H9 (cell line): ENCODE measurements around the gene PPM1H. TPM values are rescaled to one million over a fixed set of nuclear protein-coding genes. Genes with fewer than 3 reads are reported as not detected.

Source experiments
- DNase-seq: peaks from one replicate; pipeline ENCODE4 v3.0.0-alpha.2; 2017
- H2AFZ ChIP-seq: one replicate; pipeline ENCODE4 v1.6.1; 2013; ENCODE audit warnings: mild to moderate bottlenecking, low read length, control low read depth, moderate library complexity
- H2AK5ac ChIP-seq: 2 replicates; pipeline ENCODE4 v1.6.1; 2013; ENCODE audit warnings: low read length, control low read depth, mixed read lengths; ENCODE audit not compliant: insufficient read length
- H2BK120ac ChIP-seq: one replicate; pipeline ENCODE4 v1.6.1; 2013; ENCODE audit warnings: low read depth, mild to moderate bottlenecking, low read length, control low read depth, inconsistent platforms; ENCODE audit not compliant: poor library complexity, severe bottlenecking
- H2BK12ac ChIP-seq: 2 replicates; pipeline ENCODE4 v1.6.1; 2013; ENCODE audit warnings: low read length, control low read depth, mixed read lengths, low read depth; ENCODE audit not compliant: insufficient read length
- H2BK15ac ChIP-seq: 2 replicates; pipeline ENCODE4 v1.6.1; 2013; ENCODE audit warnings: low read depth, low read length, control low read depth
- H2BK20ac ChIP-seq: one replicate; pipeline ENCODE4 v1.6.1; 2013; ENCODE audit warnings: low read depth, mild to moderate bottlenecking, low read length, control low read depth, inconsistent platforms; ENCODE audit not compliant: poor library complexity, severe bottlenecking
- H2BK5ac ChIP-seq: 2 replicates; pipeline ENCODE4 v1.6.1; 2013; ENCODE audit warnings: low read length, control low read depth, mixed read lengths; ENCODE audit not compliant: insufficient read length
- H3K14ac ChIP-seq: 2 replicates; pipeline ENCODE4 v1.6.1; 2013; ENCODE audit warnings: low read length, control low read depth; ENCODE audit not compliant: insufficient read depth
- H3K18ac ChIP-seq: 2 replicates; pipeline ENCODE4 v1.6.1; 2013; ENCODE audit warnings: low read depth, mild to moderate bottlenecking, mixed read lengths, low read length, control low read depth; ENCODE audit not compliant: insufficient read length
- H3K23ac ChIP-seq: 2 replicates; pipeline ENCODE4 v1.6.1; 2013; ENCODE audit warnings: low read length, control low read depth, mixed read lengths, low read depth; ENCODE audit not compliant: insufficient read length
- H3K23me2 ChIP-seq: 2 replicates; pipeline ENCODE4 v1.6.1; 2013; ENCODE audit warnings: low read depth, mild to moderate bottlenecking, mixed read lengths, low read length, control low read depth; ENCODE audit not compliant: insufficient read length, poor library complexity, severe bottlenecking
- H3K27ac ChIP-seq: 2 replicates; pipeline ENCODE4 v1.5.1; 2013; ENCODE audit warnings: low read length, control low read depth, mixed read lengths, low read depth; ENCODE audit not compliant: insufficient read length
- H3K27me3 ChIP-seq: 2 replicates; pipeline ENCODE4 v1.6.1; 2013; ENCODE audit warnings: low read length, control low read depth, inconsistent platforms; ENCODE audit not compliant: insufficient read depth
- H3K4ac ChIP-seq: 2 replicates; pipeline ENCODE4 v1.6.1; 2013; ENCODE audit warnings: low read depth, mild to moderate bottlenecking, control low read depth, inconsistent platforms, low read length, moderate library complexity
- H3K4me1 ChIP-seq: 2 replicates; pipeline ENCODE4 v1.6.1; 2013; ENCODE audit warnings: low read length, control low read depth, inconsistent platforms; ENCODE audit not compliant: insufficient read depth
- H3K4me2 ChIP-seq: 2 replicates; pipeline ENCODE4 v1.6.1; 2013; ENCODE audit warnings: low read length, control low read depth, mixed read lengths; ENCODE audit not compliant: insufficient read length, insufficient read depth
- H3K56ac ChIP-seq: 2 replicates; pipeline ENCODE4 v1.6.1; 2013; ENCODE audit warnings: low read depth, mild to moderate bottlenecking, mixed read lengths, low read length, control low read depth; ENCODE audit not compliant: insufficient read length
- H3K79me1 ChIP-seq: 2 replicates; pipeline ENCODE4 v1.6.1; 2013; ENCODE audit warnings: low read depth, mild to moderate bottlenecking, moderate library complexity, low read length, control low read depth, inconsistent platforms; ENCODE audit not compliant: insufficient read depth, poor library complexity, severe bottlenecking
- H3K79me2 ChIP-seq: 2 replicates; pipeline ENCODE4 v1.6.1; 2013; ENCODE audit warnings: low read length, control low read depth, inconsistent platforms; ENCODE audit not compliant: insufficient read depth
- H3K9ac ChIP-seq: 2 replicates; pipeline ENCODE4 v1.6.1; 2013; ENCODE audit warnings: low read length, control low read depth, mixed read lengths; ENCODE audit not compliant: insufficient read length; ENCODE audit errors: extremely low read depth
- H3K9me3 ChIP-seq: one replicate; pipeline ENCODE4 v1.6.1; 2013; ENCODE audit warnings: low read depth, low read length, inconsistent platforms; ENCODE audit not compliant: control insufficient read depth
- H3T11ph ChIP-seq: one replicate; pipeline ENCODE4 v1.6.1; 2013; ENCODE audit warnings: mild to moderate bottlenecking, low read length, control low read depth, inconsistent platforms
- H4K20me1 ChIP-seq: one replicate; pipeline ENCODE4 v1.6.1; 2013; ENCODE audit not compliant: control insufficient read depth, insufficient read length, insufficient read depth
- H4K5ac ChIP-seq: 2 replicates; pipeline ENCODE4 v1.6.1; 2013; ENCODE audit warnings: low read depth, mild to moderate bottlenecking, mixed read lengths, low read length, control low read depth; ENCODE audit not compliant: insufficient read length
- H4K8ac ChIP-seq: replicated peaks from 2 replicates; pipeline ENCODE4 v1.6.1; 2013; ENCODE audit warnings: low read length, control low read depth, mixed read lengths, low read depth; ENCODE audit not compliant: insufficient read length
- H4K91ac ChIP-seq: 2 replicates; pipeline ENCODE4 v1.6.1; 2013; ENCODE audit warnings: low read depth, mild to moderate bottlenecking, moderate library complexity, mixed read lengths, low read length, control low read depth; ENCODE audit not compliant: insufficient read length
- H3K27ac Mint-ChIP-seq, 3 experiments: 2 replicates in 2 of 3; 3 replicates in 1 of 3; pipeline ENCODE4 v1.8.0; 2020 to 2021; ENCODE audit warnings: mixed read lengths in 3 of 3, mild to moderate bottlenecking in 1 of 3, moderate library complexity in 1 of 3
- H3K27me3 Mint-ChIP-seq: 2 replicates; pipeline ENCODE4 v1.8.0; 2021; ENCODE audit warnings: low read depth, mild to moderate bottlenecking, moderate library complexity, mixed read lengths
- H3K36me3 Mint-ChIP-seq, 3 experiments: 2 replicates in 2 of 3; 3 replicates in 1 of 3; pipeline ENCODE4 v1.8.0; 2020 to 2021; ENCODE audit warnings: low read depth in 3 of 3, mixed read lengths in 3 of 3; ENCODE audit not compliant: insufficient read depth in 1 of 3
- H3K4me1 Mint-ChIP-seq, 2 experiments: 2 replicates each; pipeline ENCODE4 v1.8.0; 2020; ENCODE audit warnings: mixed read lengths in 2 of 2
- H3K4me3 Mint-ChIP-seq, 2 experiments: 2 replicates in 1 of 2; 3 replicates in 1 of 2; pipeline ENCODE4 v1.8.0; 2020 to 2021; ENCODE audit warnings: mild to moderate bottlenecking in 2 of 2, mixed read lengths in 2 of 2, moderate library complexity in 1 of 2
- H3K9me3 Mint-ChIP-seq, 2 experiments: 2 replicates in 1 of 2; 3 replicates in 1 of 2; pipeline ENCODE4 v1.8.0; 2020; ENCODE audit warnings: mild to moderate bottlenecking in 2 of 2, mixed read lengths in 2 of 2, moderate library complexity in 1 of 2
- CTCF ChIP-seq: fragments of 200-600 bp; sonication (generic); conservative IDR thresholded peaks from 3 replicates; pipeline ENCODE4 v1.8.0; 2021; ENCODE audit warnings: antibody characterized with exemption, mild to moderate bottlenecking
- WGBS: extraction: QIAGEN DNeasy Blood & Tissue Kit; methylation state at CpG from one replicate; pipeline ENCODE4 v1.1.7; 2013; ENCODE audit warnings: missing lambda C conversion rate, low lambda C conversion rate, mixed read lengths; ENCODE audit not compliant: insufficient read length; ENCODE audit errors: extremely low coverage; 5-methylcytosine and 5-hydroxymethylcytosine counted together
- total RNA-seq: library from RNA; stranded (reverse); gene quantifications from 2 replicates; pipeline ENCODE4 v1.2.1, GENCODE V29; 2021

Gene PPM1H
- total RNA-seq, 1 experiment from 2014 or later: 22.1 TPM

DNA sequence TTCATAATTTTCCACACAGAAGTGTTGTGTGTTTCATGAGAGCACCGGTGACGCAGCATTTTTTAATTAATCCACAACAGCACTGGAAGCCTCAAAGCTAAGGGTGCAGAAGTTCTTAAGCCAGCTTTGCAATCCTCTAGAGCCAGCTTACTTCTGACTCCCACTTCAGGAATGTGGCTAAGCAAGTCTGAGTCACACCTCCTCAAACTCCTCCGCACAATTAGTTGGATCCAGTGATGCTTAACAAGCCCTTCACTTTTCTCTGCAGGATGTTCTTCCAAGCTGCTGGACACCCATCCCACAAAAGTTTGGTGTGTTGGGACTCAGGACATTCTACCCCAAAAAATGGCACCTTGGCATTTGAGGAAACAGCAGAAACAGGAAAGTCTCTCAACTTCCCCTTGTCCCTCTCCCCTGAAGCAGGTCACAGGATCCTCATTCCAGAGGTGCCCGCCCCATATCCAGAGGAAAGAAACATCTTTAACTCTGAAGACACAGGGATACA is 210.0 kb downstream of the PPM1H start:
- H3T11ph ChIP-seq: no peak overlapping the region
- H3K56ac ChIP-seq: no peak overlapping the region
- H3K14ac ChIP-seq: no peak overlapping the region
- Mint-ChIP-seq H3K36me3 (peaks cover 0 to under 1% (median 0%) of the 10 kb centered on the region in 3 experiments; a peak in 3 of 7 replicates), H3K27me3 (no peaks in the 10 kb centered on the region), H3K4me1 (peaks cover 62% of the 10 kb centered on the region in 2 experiments), H3K9me3 (no peaks in the 10 kb centered on the region), H3K27ac (peak overlapping the region; percentile 79 to 97 (median 94); a peak in 5 of 7 replicates), H3K4me3 (peak overlapping the region in 1 of 2 experiments; percentile 1; a peak in 2 of 5 replicates)
- H4K91ac ChIP-seq: no peak overlapping the region
- H4K20me1 ChIP-seq: no peaks in the 10 kb centered on the region
- H2BK120ac ChIP-seq: no peak overlapping the region
- H3K27me3 ChIP-seq: no peaks in the 10 kb centered on the region
- no peak overlapping the region for H2AFZ ChIP-seq
- H3K79me2 ChIP-seq: no peaks in the 10 kb centered on the region
- H3K9ac ChIP-seq: no peak overlapping the region
- H3K79me1 ChIP-seq: no peaks in the 10 kb centered on the region
- TF ChIP-seq CTCF: no peak
- H2BK15ac ChIP-seq: no peak overlapping the region
- H2BK12ac ChIP-seq: no peak overlapping the region
- no peak overlapping the region for H3K23ac ChIP-seq
- H3K9me3 ChIP-seq: no peaks in the 10 kb centered on the region
- peak overlapping the region; percentile 24 for H3K4me2 ChIP-seq
- H4K5ac ChIP-seq: no peak overlapping the region
- H2AK5ac ChIP-seq: no peak overlapping the region
- H3K23me2 ChIP-seq: no peaks in the 10 kb centered on the region
- WGBS: no CpG with 5 or more reads among the region's 4 CpGs
- H2BK5ac ChIP-seq: no peak overlapping the region
- no peak overlapping the region for H4K8ac ChIP-seq
- peak; percentile 88 for DNase-seq
- H3K4ac ChIP-seq: no peak overlapping the region
- H3K18ac ChIP-seq: no peak overlapping the region
- peaks cover 25% of the 10 kb centered on the region; the same call in 1 of the 2 replicates for H3K4me1 ChIP-seq
- H2BK20ac ChIP-seq: no peak overlapping the region
- no peak overlapping the region for H3K27ac ChIP-seq
